IMR-90 (cell line): ENCODE results near the gene EMID1. TPM values are rescaled to one million over a fixed set of nuclear protein-coding genes. Genes with fewer than 3 reads are reported as not detected.

ENCODE experiments used
- ATAC-seq: fragments of 200-7000 bp; cut with Tn5 transposase; 2 replicates; pipeline ENCODE4 v1.9.1; 2020; ENCODE audit warnings: low read depth, mild to moderate bottlenecking, moderate library complexity
- BruUV-seq: library from RNA; stranded (reverse); fragments of 400-500 nt; replicated peaks from 2 replicates; lab custom pipeline; 2021; lab: Mats Ljungman, UMichigan
- CTCF ChIA-PET: fragments of 300-600 bp; formaldehyde crosslinking; extraction: SDS; loops from one replicate; lab custom pipeline; 2021; ENCODE audit warnings: antibody characterized with exemption; lab: Yijun Ruan, JAX
- POLR2A ChIA-PET: fragments of 300-600 bp; sonication (Branson Sonifier 250); formaldehyde crosslinking; loops from one replicate; lab custom pipeline; 2022; ENCODE audit warnings: antibody characterized with exemption; ENCODE audit not compliant: unreplicated experiment; lab: Charles Lee
- DNase-seq: peaks from one replicate; pipeline ENCODE4 v3.0.0; 2013
- H2AFZ ChIP-seq: replicated peaks from 2 replicates; pipeline ENCODE3; 2013; ENCODE audit warnings: low read length, mild to moderate bottlenecking; ENCODE audit not compliant: poor library complexity
- H2AK5ac ChIP-seq: 2 replicates; pipeline ENCODE4 v1.6.1; 2013; ENCODE audit warnings: low read depth, low read length, inconsistent platforms
- H2AK9ac ChIP-seq: replicated peaks from 2 replicates; pipeline ENCODE3; 2013; ENCODE audit warnings: mild to moderate bottlenecking, low read depth, low read length, moderate library complexity; ENCODE audit not compliant: poor library complexity
- H2BK120ac ChIP-seq: 2 replicates; pipeline ENCODE4 v1.6.1; 2013; ENCODE audit warnings: low read depth, low read length, inconsistent platforms
- H2BK15ac ChIP-seq: 3 replicates; pipeline ENCODE4 v1.6.1; 2013; ENCODE audit warnings: low read depth, low read length, inconsistent platforms
- H2BK20ac ChIP-seq: 2 replicates; pipeline ENCODE4 v1.6.1; 2013; ENCODE audit warnings: low read depth, mild to moderate bottlenecking, inconsistent platforms, low read length, moderate library complexity
- H2BK5ac ChIP-seq: 2 replicates; pipeline ENCODE4 v1.6.1; 2013; ENCODE audit warnings: mild to moderate bottlenecking, low read depth, low read length, inconsistent platforms; ENCODE audit not compliant: poor library complexity, severe bottlenecking
- H3K14ac ChIP-seq: replicated peaks from 2 replicates; pipeline ENCODE4 v1.6.1; 2013; ENCODE audit warnings: low read depth, low read length, inconsistent platforms
- H3K18ac ChIP-seq: 2 replicates; pipeline ENCODE4 v1.6.1; 2013; ENCODE audit warnings: low read depth, low read length, control low read depth
- H3K23ac ChIP-seq: 2 replicates; pipeline ENCODE4 v1.6.1; 2013; ENCODE audit warnings: low read depth, low read length, inconsistent platforms
- H3K27ac ChIP-seq: 2 replicates; pipeline ENCODE4 v1.5.1; 2013; ENCODE audit warnings: mild to moderate bottlenecking, control low read depth, low read length; ENCODE audit not compliant: insufficient read depth
- H3K27me3 ChIP-seq: 2 replicates; pipeline ENCODE4 v1.6.1; 2013; ENCODE audit warnings: low read length; ENCODE audit not compliant: control insufficient read depth, insufficient read depth
- H3K36me3 ChIP-seq: 2 replicates; pipeline ENCODE4 v1.6.1; 2013; ENCODE audit warnings: low read length, mixed read lengths; ENCODE audit not compliant: control insufficient read depth, insufficient read depth
- H3K4ac ChIP-seq: 2 replicates; pipeline ENCODE4 v1.6.1; 2013; ENCODE audit warnings: low read depth, low read length, inconsistent platforms
- H3K4me1 ChIP-seq: 2 replicates; pipeline ENCODE4 v1.6.1; 2013; ENCODE audit warnings: low read length, mixed read lengths; ENCODE audit not compliant: control insufficient read depth, insufficient read depth
- H3K4me2 ChIP-seq: 2 replicates; pipeline ENCODE4 v1.6.1; 2013; ENCODE audit warnings: low read depth, mild to moderate bottlenecking, control low read depth, low read length, moderate library complexity
- H3K4me3 ChIP-seq: 2 replicates; pipeline ENCODE4 v1.5.1; 2013; ENCODE audit warnings: low read depth, mild to moderate bottlenecking, control low read depth, low read length, moderate library complexity; ENCODE audit not compliant: insufficient read depth
- H3K56ac ChIP-seq: 2 replicates; pipeline ENCODE4 v1.6.1; 2013; ENCODE audit warnings: low read length, inconsistent platforms; ENCODE audit not compliant: insufficient read depth; ENCODE audit errors: extremely low read depth
- H3K79me1 ChIP-seq, 2 experiments: 2 replicates each; pipeline ENCODE4 v1.6.1; 2013; ENCODE audit warnings: low read length in 2 of 2, inconsistent platforms in 1 of 2, low read depth in 1 of 2
- H3K9ac ChIP-seq: 2 replicates; pipeline ENCODE4 v1.6.1; 2013; ENCODE audit warnings: low read depth, low read length, control low read depth
- H3K9me1 ChIP-seq: 2 replicates; pipeline ENCODE4 v1.6.1; 2013; ENCODE audit warnings: low read length, inconsistent platforms; ENCODE audit not compliant: insufficient read depth
- H3K9me3 ChIP-seq: 2 replicates; pipeline ENCODE4 v1.6.1; 2013; ENCODE audit warnings: low read length; ENCODE audit not compliant: control insufficient read depth, insufficient read depth
- H4K20me1 ChIP-seq: 2 replicates; pipeline ENCODE4 v1.6.1; 2013; ENCODE audit warnings: low read length, inconsistent platforms; ENCODE audit not compliant: insufficient read depth
- H4K5ac ChIP-seq: 2 replicates; pipeline ENCODE4 v1.6.1; 2013; ENCODE audit warnings: mild to moderate bottlenecking, low read depth, low read length, control low read depth
- H4K8ac ChIP-seq, 2 experiments: 2 replicates each; pipeline ENCODE4 v1.6.1; 2013; ENCODE audit warnings: low read depth in 2 of 2, low read length in 2 of 2, control low read depth in 1 of 2, inconsistent platforms in 1 of 2
- H4K91ac ChIP-seq: 2 replicates; pipeline ENCODE4 v1.6.1; 2013; ENCODE audit warnings: low read depth, low read length, inconsistent platforms; ENCODE audit not compliant: insufficient read depth
- BHLHE40 ChIP-seq: fragments of 150-350 bp; IDR thresholded peaks from 2 replicates; pipeline ENCODE4 v1.6.1; 2016; ENCODE audit warnings: mild to moderate bottlenecking, low read depth, low read length
- CEBPB ChIP-seq: IDR thresholded peaks from 2 replicates; pipeline ENCODE4 v1.6.1; 2012; ENCODE audit warnings: low read depth, low read length, improper control_type of control experiment
- CTCF ChIP-seq: conservative IDR thresholded peaks from 2 replicates; pipeline ENCODE4 v1.5.1; 2012; ENCODE audit warnings: mild to moderate bottlenecking, low read depth, low read length, improper control_type of control experiment
- ELK1 ChIP-seq: fragments of 150-350 bp; IDR thresholded peaks from 2 replicates; pipeline ENCODE4 v1.6.1; 2016; ENCODE audit warnings: low read depth, mild to moderate bottlenecking, low read length, moderate library complexity, borderline replicate concordance
- MAFK ChIP-seq: IDR thresholded peaks from 2 replicates; pipeline ENCODE4 v1.6.1; 2012; ENCODE audit warnings: low read depth, low read length, improper control_type of control experiment
- MAZ ChIP-seq: IDR thresholded peaks from 2 replicates; pipeline ENCODE4 v1.6.1; 2012; ENCODE audit warnings: low read depth, mild to moderate bottlenecking, low read length, improper control_type of control experiment, moderate library complexity, borderline replicate concordance
- MXI1 ChIP-seq: IDR thresholded peaks from 2 replicates; pipeline ENCODE4 v1.6.1; 2012; ENCODE audit warnings: low read depth, mild to moderate bottlenecking, low read length, moderate library complexity, borderline replicate concordance
- NFE2L2 ChIP-seq: fragments of 150-350 bp; IDR thresholded peaks from 2 replicates; pipeline ENCODE4 v1.6.1; 2016; ENCODE audit warnings: low read depth, mild to moderate bottlenecking, low read length
- POLR2A ChIP-seq: IDR thresholded peaks from 2 replicates; pipeline ENCODE4 v1.6.1; 2012; ENCODE audit warnings: mild to moderate bottlenecking, low read depth, low read length
- RAD21 ChIP-seq: IDR thresholded peaks from 2 replicates; pipeline ENCODE4 v1.6.1; 2012; ENCODE audit warnings: low read length, improper control_type of control experiment
- RCOR1 ChIP-seq: IDR thresholded peaks from 2 replicates; pipeline ENCODE4 v1.6.1; 2012; ENCODE audit warnings: mild to moderate bottlenecking, low read length, improper control_type of control experiment; ENCODE audit not compliant: insufficient replicate concordance
- RFX5 ChIP-seq: IDR thresholded peaks from 2 replicates; pipeline ENCODE4 v1.8.0; 2012; ENCODE audit warnings: low read depth, mild to moderate bottlenecking, low read length, moderate library complexity
- SMC3 ChIP-seq: fragments of 150-350 bp; IDR thresholded peaks from 2 replicates; pipeline ENCODE4 v1.6.1; 2016; ENCODE audit warnings: low read depth, mild to moderate bottlenecking, antibody characterized with exemption, low read length, moderate library complexity
- USF2 ChIP-seq: fragments of 150-350 bp; IDR thresholded peaks from 2 replicates; pipeline ENCODE4 v1.6.1; 2017; ENCODE audit warnings: mild to moderate bottlenecking, antibody characterized with exemption, low read length, low read depth
- whole genome bisulfite sequencing, 2 experiments: methylation state at CpG; one replicate each; pipeline versions ENCODE4 v1.1.5 to v1.1.7; 2013; ENCODE audit warnings: missing lambda C conversion rate in 2 of 2; ENCODE audit not compliant: insufficient read length in 1 of 2; ENCODE audit errors: extremely low coverage in 2 of 2; 5-methylcytosine and 5-hydroxymethylcytosine counted together
- dilution Hi-C: fragments of 300-500 bp; cut with HindIII; formaldehyde crosslinking; loops from one replicate; pipeline ENCODE4 v1.14.3; 2018; ENCODE audit warnings: low sequenced_read_pairs; ENCODE audit not compliant: unreplicated experiment
- in situ Hi-C: fragments of 300-500 bp; cut with MboI; formaldehyde crosslinking; loops from 3 replicates; pipeline ENCODE4 v1.14.3; 2019; ENCODE audit warnings: low sequenced_read_pairs, inconsistent platforms, mixed read lengths
- intact Hi-C: fragments of 100-400 bp; cut with micrococcal nuclease; formaldehyde crosslinking; loops from 2 replicates; pipeline ENCODE4 v1.10.0; 2022
- polyA plus RNA-seq, 3 experiments: library from polyadenylated mRNA; depleted of rRNA; stranded (reverse); fragments of >200 nt; gene quantifications; 2 replicates each; pipeline ENCODE4 v1.2.3, GENCODE V29; 2012; ENCODE audit warnings: low replicate concordance in 1 of 3
- total RNA-seq: library from RNA; depleted of rRNA; stranded (reverse); fragments of >200 nt; gene quantifications from 2 replicates; pipeline ENCODE4 v1.2.3, GENCODE V29; 2012

EMID1 gene
- total and polyA plus RNA-seq, 2 of the 4 experiments (the other 2 are of a cell fraction), result 0.54 to 1.3 TPM

DNA sequence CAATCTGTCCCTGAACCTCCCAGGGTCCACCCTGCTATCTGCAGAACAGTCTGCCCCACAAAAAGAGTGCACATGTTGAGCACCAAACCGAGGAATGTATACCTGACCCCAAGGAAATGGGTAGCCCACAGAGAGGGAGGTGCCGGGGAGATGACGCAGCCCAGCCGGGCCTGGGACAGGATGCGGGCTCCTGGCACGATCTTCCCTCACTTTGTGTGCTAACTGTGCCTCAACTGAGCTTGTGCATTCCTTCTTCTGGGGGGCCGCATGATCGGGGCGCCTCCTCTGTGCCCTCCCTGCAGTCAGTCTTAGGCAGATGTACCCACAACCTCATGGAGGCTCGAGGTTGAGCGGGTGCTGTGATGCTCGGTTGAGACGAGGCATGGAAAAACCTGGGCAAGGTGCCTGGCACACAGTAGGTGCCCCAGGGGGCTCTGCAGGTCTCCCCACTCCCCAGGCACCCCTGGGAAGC, 103.1 kb downstream of the EMID1 start:
- dilution Hi-C loops (no loop called here), intact Hi-C loops (no loop called here), in situ Hi-C loops (no loop called here)
- Histone ChIP-seq H2BK5ac (no peak overlapping the region), H4K20me1 (peaks cover 30% of the 10 kb centered on the region), H2BK15ac (no peak overlapping the region), H3K18ac (no peak overlapping the region), H3K36me3 (peaks cover 2% of the 10 kb centered on the region; the same call in 1 of the 2 replicates), H3K9me3 (no peaks in the 10 kb centered on the region), H3K4ac (no peak overlapping the region), H3K9me1 (peaks cover 5% of the 10 kb centered on the region; the same call in 1 of the 2 replicates), H3K4me1 (peaks cover 17% of the 10 kb centered on the region), H3K27ac (no peak overlapping the region), H3K9ac (no peak overlapping the region), H2BK20ac (no peak overlapping the region), H4K5ac (no peak overlapping the region), H4K91ac (no peak overlapping the region), H3K56ac (no peak overlapping the region), H3K4me3 (no peak overlapping the region), H2AK5ac (no peak overlapping the region), H2AFZ (no peak overlapping the region), H3K4me2 (peak overlapping the region; percentile 14; the same call in 1 of the 2 replicates), H2BK120ac (no peak overlapping the region), H3K23ac (no peak overlapping the region), H2AK9ac (peak overlapping the region; percentile 58), H4K8ac (no peak overlapping the region), H3K14ac (no peak overlapping the region), H3K27me3 (peaks cover 7% of the 10 kb centered on the region), H3K79me1 (peaks cover 8 to 42% of the 10 kb centered on the region in 2 experiments; a peak in 3 of 4 replicates)
- no TSS peak for BruUV-seq
- ATAC-seq (no peak), DNase-seq (peak; percentile 65)
- CTCF ChIA-PET, result no interaction called here
- 59% methylated on average over 4 of the region's 13 CpGs; no CpG with 5 or more reads in 1 of the 2 experiments for WGBS, 2 experiments
- POLR2A ChIA-PET, result no interaction called here
- TF ChIP-seq CEBPB (no peak), SMC3 (no peak), ELK1 (no peak), MAFK (no peak), RFX5 (no peak), CTCF (no peak), BHLHE40 (no peak), POLR2A (peak; percentile 34; the same call in 1 of the 2 replicates), USF2 (no peak), RAD21 (no peak), MAZ (0 out of 2 replicates have a peak, but pooled peaks have one; percentile 31), NFE2L2 (no peak), MXI1 (no peak), RCOR1 (no peak)
